ENCODE results near the gene CHRNG.

The CHRNG gene

DNA sequence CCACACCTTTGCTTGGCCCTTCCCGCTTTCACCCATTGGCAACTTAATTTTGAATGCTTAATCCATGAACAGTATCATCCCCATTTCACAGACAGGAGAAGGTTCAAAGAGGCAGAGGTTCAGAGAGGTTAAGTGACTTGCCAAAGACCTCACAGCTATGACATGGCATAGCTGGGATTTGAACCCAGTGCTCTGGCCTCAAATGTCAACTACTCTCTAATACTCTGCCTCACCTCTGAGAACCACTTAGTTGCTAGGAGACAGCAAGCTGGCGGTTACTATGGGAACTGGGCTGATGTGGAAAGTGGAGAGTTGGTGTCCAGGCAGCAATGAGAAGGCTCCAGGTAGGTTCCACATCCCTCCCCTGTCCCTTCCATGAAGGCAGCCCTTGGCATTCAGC, 35.1 kb upstream of the CHRNG start:
- no peak for DNase-seq (ENCODE audit: low read depth, low spot score)

DNA sequence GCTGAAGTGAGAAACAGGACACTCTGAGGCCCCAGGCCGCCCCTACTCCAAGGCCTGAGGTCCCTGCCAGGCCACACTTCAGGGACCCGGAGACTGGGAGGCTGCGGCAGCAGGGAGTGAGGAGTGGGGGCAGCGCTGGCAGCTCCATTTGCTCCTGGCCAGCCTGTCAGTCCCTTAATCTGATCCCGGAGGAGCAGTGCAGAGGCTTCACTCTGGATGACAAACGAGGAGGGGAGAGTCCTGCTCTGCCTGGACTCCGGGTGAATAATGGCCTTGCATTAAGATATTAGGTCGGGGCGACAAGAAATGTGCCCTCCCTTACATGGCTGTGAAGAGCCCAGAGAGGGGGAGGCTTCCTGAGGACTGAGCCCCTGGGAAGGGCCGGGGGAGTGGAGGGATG, 33.6 kb upstream of the CHRNG start:
- DNase-seq (ENCODE audit: low read depth, low spot score): no peak

DNA sequence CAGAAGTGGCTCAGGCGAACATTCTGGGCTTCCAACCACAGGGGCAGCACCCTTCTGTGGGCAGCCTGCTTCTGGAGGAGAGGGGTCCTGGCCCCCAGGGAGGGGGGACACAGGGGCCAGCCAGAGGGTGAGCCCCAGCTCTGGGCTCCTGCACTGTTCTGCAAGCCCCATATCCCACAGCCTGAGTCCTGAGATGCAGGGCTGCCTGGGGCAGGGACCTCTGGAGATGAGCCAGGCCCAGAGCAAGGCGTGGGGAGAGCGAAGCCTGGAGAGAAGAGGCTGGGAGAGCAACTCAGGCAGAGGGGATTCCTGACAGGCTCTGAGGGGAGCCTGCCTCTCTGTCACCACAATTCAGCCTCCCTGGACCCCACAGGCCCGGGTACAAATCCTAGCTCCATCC, 32.8 kb upstream of the CHRNG start:
- DNase-seq (ENCODE audit: low read depth, low spot score): no peak

DNA sequence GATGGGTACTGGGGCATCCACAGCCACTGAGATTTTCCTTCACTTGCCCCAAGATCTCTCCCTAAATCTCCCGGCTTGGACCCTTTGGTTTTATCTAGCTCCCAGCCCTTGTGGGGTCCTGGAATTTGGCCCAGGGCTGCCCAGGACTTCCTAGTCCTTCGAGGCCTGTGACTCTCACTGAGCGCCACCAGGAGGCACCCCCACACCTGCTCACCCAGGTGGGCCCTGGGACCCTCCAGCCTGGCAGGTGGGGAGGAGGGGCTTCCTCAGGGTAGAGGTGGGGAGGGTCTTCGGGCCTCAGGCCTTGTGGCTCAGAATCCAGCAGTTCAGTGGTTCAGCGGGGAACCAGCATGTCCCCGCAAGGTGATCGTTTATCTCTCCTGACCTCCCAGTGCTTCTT, 31.2 kb upstream of the CHRNG start:
- no peak for DNase-seq (ENCODE audit: low read depth, low spot score)

DNA sequence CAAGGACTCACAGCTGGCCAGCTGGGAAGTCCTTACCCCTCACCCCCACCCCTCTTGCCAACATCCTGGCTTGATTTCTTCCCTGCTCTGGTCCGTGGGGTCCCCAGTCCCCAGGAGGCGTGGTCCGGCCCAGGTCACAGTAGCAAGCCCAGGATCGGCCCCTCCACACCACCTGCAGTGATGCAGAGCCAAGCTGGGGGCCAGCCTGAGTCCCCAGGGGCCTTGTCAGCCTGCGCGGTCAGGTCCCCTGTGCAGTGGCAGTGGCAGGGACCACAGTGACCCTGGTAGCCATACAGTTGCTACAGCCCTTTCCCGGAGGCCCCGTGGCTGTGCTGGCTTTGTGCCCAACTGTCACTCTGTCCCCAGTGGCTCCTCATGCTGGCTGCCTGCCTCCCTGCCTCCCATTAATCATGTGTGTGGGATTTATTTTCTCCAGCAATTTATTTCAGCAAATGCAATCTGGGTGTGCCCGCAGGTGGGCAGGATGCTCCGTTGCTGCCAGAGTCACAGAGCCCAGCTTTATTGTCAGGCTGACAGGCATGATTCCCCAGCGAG, 28.1 kb upstream of the CHRNG start:
- DNase-seq (ENCODE audit: low read depth, low spot score): no peak

DNA sequence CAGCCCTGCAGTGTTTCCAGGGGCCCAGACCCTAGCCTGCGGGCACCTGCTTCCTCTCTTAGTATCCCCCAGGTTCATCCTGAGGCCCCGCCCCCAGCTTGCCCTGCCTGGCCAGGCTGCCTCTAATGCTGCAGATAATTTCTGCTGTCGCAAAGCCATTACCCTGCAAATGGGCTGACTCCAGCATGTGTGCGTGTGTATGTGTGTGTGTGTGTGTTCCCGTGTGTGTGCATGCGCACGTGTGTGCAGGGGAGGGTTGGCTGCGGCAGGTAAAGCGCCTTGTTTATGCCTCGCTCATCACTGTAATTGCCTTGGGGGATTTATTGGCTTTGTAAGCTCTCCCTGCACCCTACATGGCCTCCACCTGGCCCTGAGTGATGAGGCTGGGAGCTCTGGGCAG, 26.9 kb upstream of the CHRNG start:
- no peak for DNase-seq (ENCODE audit: low read depth, low spot score)

DNA sequence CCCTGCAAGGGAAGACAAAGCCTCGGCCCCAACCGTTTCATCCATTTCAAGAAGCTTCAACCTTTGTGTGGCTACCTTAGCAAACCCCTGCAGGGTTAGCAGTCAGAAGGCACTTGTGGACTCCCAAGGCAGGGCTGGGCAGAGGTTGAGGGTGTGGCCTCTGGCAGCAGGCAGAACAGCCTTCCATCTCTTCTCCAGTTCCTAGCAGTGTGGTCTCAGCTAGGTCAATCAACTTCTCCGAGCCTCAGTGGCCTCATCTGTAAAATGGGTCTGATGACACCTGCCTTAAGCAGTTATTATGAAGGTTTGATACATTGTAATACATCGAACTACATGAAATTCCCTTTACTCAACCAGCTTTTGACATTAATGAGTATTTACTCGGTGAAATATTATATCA, 26.1 kb upstream of the CHRNG start:
- no peak for DNase-seq (ENCODE audit: low read depth, low spot score)

DNA sequence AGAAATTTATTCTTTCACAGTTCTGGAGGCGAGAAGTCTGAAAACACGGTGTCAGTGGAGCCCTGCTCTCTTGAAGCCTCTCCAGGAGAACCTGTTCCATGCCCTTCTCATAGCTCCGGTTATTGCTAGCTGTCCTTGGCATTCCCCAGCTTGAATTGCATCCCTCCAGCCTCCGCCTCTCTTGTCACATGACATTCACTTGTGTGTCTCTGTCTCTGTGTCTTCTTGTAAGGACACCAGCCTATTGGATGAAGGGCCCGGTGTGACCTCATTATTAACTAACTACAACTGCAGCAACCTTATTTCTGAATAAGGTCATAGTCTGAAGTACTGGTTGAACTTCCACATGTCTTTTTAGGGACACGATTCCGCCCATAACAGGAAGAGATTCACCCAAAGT, 23.9 kb upstream of the CHRNG start:
- DNase-seq (ENCODE audit: low read depth, low spot score): no peak

DNA sequence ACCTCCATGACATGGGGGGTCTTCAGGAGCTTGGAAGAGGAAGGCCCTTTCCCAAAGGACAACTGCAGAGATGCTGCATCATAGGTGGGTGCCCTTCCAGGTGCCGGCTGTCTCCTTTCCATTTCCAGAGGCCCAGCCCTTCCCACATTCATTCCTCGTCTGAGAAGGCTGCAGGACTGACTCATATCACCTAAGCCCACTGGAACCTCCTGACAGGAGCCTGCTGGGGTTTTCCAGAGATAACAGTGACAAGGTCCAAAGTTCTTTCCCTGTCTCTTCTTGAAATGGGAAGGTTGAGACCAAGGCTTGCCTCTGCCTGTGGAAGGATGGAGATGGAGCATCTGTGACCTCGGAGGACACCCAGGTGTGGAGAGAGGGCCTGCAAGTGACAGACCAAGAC, 22.9 kb upstream of the CHRNG start:
- no peak for DNase-seq (ENCODE audit: low read depth, low spot score)

DNA sequence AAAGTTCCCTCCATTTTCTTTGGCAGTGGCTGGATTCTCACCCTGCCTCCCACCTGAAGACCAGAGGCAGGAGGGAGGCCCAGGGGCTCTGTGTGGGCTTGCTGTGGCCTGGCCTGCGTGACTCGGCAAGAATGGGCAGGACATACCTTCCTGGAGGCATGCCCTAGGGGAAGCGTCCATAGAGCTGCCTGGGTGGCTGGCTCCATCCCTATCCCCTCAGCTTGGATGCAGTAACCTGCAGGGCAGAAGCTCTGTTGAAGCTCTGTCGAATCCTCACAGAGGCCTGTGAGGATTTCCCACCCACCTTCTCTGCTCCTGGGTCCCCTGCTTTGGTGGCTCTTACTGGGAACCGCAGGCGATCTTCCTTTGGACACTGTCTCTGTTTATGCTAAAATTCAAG, 20.6 kb upstream of the CHRNG start:
- no peak for DNase-seq (ENCODE audit: low read depth, low spot score)

DNA sequence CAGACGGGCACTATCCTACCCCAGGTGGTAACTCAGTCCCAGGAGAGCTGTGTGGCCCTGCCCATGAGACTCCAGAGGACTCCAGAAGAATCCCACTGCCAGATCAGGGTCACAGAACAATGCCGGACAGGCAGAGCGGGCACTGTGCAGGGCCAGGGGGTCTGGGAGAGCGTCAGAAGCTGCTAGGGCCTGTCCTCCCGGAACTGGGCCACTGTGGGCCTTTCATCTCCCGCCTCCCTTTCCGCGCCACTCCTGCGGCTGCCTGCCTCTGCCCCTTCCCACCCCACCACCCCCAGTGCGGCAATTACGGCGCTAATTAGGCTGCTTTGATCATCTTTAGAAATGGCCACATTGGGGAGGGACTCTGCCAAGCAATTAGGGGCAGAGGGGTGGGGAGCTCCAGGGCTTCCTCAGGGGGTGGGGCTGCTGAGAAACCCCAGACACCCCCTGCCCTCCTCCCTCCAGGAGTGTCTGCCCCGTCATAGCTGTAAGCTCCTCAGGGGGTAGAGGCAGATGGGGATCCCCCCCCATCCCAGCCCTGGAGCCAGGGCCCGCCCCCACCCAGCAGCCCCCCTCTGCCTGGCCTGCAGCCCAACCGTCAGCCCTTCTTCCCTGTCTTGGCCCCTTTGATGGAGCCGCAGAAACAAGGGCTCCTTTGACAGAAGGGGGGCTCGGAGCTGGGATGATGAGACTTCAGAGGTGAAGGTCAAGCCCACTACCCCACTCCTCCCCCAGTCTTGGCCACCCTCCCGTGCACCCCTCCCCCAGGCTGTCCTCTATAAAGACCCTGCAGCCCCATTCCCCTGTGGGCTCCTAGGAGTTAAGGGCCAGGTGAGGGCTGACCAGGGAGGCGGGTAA, 19.7 kb upstream of the CHRNG start, which contains the start of gene PRSS56:
TSS of gene PRSS56 (plus strand) at position 808 of the 858 bp plus-strand sequence. CDS start 211 bp downstream, outside the sequence.
- DNase-seq (ENCODE audit: low read depth, low spot score): no peak

DNA sequence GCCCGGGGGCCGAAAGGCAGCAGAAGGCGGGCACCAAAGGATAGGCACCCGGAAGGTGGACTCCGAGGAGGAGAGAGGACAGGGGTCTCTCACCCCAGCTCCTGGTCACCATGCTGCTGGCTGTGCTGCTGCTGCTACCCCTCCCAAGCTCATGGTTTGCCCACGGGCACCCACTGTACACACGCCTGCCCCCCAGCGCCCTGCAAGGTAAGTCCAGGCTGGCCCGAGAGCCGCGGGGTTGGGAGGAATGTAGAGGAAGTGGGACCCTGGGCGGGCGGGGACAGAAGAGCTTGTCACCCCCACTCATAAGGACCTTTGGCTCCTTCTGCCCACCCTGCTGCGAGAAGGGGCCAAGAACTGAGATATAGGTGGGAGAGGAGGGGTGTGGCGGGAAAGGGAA, 19.0 kb upstream of the CHRNG start:
- no peak for DNase-seq (ENCODE audit: low read depth, low spot score)

DNA sequence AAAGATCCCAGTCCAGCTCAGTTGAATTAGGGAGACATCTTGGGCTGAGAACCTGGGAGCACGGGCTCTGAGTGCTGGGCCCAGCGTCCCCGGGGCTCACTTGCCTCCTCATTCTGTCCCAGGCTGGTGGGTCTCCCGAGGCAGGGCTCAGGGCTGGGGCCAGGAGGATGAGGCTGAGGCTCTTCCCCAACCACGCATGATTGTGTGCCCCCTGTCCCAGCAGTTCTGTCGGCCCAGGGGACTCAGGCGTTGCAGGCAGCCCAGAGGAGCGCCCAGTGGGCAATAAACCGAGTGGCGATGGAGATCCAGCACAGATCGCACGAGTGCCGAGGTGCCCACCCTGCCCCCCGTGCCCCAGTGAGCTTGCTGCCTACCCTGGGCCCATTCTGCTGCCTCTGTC, 18.4 kb upstream of the CHRNG start:
- DNase-seq (ENCODE audit: low read depth, low spot score): no peak

DNA sequence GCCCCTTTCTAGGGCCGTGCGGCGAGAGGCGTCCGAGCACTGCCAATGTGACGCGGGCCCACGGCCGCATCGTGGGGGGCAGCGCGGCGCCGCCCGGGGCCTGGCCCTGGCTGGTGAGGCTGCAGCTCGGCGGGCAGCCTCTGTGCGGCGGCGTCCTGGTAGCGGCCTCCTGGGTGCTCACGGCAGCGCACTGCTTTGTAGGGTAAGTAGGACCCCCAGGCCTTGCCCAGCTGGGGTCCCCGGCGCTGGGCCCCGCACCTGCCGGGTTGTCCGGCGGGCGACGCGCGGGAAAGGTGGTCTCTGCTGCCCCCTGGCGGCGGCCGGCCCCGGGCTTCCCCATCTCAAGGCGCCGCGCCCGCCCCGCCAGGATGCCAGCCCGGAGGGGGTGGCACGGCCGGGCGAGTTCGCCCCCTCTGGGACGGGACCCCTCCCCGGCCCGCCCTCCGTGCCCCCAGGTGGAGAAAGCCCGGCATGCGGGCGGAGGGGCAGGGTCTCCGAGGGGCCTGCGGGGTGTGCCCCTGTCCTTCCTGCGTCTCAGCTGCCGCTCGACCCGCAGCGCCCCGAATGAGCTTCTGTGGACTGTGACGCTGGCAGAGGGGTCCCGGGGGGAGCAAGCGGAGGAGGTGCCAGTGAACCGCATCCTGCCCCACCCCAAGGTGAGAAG, 17.4 kb upstream of the CHRNG start:
- no peak for DNase-seq (ENCODE audit: low read depth, low spot score)

DNA sequence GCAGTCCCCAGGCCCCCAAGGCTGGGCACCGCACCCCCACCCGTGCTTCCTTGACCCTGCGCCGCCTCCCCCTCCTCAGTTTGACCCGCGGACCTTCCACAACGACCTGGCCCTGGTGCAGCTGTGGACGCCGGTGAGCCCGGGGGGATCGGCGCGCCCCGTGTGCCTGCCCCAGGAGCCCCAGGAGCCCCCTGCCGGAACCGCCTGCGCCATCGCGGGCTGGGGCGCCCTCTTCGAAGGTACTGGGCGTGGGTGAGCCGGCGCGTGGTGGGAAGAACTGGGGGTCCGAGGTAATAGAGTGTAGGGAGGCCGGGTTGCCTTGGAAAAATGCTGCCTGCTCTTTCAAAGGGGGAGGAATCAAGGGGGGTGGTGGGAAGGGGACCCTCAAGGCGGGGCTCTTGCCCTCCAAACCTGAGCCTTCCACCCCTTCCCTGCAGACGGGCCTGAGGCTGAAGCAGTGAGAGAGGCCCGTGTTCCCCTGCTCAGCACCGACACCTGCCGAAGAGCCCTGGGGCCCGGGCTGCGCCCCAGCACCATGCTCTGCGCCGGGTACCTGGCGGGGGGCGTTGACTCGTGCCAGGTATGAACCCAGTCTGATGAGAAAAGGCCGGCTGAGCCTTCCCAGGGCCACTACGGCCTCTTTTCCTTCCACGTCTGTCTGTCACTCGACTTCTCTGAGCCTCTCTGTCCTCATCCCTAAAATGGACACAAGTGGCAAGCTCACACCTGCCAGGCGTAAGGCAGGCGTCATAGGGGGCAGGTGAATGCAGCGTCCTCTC, 16.7 kb upstream of the CHRNG start:
- DNase-seq (ENCODE audit: low read depth, low spot score): no peak

DNA sequence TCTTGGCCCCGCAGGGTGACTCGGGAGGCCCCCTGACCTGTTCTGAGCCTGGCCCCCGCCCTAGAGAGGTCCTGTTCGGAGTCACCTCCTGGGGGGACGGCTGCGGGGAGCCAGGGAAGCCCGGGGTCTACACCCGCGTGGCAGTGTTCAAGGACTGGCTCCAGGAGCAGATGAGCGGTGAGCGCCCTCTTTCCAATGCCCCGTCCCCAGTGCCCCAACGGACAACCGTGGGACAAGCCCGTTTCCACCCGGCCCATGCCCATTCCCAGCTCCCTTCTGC, 16.1 kb upstream of the CHRNG start:
- DNase-seq (ENCODE audit: low read depth, low spot score): no peak

DNA sequence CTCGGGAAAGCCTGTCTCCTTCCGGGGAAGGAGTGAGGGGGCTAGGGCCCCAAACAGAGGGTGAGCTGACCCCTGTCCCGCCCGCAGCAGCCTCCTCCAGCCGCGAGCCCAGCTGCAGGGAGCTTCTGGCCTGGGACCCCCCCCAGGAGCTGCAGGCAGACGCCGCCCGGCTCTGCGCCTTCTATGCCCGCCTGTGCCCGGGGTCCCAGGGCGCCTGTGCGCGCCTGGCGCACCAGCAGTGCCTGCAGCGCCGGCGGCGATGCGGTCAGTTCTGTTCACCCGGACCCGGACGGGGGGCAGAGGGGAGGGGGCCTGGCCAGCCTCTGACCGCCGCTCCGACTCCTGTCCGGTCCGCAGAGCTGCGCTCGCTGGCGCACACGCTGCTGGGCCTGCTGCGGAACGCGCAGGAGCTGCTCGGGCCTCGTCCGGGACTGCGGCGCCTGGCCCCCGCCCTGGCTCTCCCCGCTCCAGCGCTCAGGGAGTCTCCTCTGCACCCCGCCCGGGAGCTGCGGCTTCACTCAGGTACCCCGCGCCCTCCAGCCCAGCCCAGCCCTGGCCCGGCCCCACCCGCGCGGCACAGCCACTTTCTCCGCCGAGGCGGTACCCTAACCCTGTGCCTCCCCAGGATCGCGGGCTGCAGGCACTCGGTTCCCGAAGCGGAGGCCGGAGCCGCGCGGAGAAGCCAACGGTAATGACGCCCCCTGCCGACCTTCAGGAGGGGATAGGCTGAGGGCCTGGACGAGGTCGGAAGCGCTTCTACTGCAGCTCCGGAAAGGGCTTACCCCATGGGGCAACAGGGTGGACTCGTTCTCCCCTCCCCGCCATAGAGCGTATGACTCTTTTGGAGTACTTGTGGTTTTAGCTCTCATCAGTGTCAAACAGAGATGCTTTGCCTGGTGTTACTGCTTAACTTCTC, 15.6 kb upstream of the CHRNG start:
- no peak for DNase-seq (ENCODE audit: low read depth, low spot score)

DNA sequence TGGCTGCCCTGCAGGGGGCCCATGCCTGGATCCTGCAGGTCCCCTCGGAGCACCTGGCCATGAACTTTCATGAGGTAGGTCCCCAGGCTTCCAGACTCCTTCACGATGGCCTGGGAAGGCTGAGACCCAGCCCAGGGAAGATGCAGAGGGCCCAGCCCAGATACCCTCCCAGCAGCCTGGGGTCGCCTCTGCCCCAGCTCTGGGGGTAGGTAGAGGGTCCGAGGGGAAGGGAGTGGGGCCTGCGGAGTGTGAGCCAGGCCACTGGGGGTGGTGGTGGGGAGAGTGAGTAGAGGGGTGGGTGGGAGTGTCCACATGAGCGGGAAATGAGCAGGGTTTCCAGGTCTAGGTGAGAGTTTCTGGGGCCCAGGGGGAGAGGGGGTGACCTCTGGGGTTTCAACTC, 14.7 kb upstream of the CHRNG start:
- no peak for DNase-seq (ENCODE audit: low read depth, low spot score)

DNA sequence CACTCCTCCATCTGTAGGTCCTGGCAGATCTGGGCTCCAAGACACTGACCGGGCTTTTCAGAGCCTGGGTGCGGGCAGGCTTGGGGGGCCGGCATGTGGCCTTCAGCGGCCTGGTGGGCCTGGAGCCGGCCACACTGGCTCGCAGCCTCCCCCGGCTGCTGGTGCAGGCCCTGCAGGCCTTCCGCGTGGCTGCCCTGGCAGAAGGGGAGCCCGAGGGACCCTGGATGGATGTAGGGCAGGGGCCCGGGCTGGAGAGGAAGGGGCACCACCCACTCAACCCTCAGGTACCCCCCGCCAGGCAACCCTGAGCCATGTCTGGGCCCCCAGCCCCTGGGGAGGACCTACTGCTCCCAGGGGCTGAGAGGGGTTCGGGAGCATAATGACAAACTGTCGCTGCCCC, 14.3 kb upstream of the CHRNG start:
- no peak for DNase-seq (ENCODE audit: low read depth, low spot score)

DNA sequence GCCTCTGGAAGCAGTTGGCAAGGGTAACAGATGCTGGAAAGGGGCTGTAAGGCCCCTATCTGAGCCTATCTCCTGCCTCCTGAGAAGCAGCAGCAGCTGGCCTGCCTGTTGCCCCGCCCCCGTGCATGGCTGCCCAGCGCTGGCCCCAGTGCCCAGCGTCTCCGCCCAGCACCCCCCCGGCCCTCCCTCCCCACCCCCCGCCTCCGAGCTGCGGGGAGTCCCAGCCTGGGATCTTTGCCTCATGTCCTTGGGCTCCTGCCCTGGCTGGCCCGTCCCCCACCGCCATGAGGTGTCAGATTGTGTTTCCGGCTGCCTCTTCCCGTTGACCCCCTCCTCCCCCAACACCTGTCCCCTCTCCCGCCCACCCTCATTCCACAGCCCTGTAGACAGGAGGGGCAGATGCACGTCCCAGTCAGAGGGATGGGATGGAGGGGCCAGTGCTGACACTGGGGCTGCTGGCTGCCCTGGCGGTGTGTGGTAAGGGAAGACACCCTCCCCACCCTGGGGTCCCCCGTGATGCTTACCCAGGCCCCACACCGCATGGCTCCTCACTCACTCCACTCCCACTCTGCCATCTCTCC, 13.6 kb upstream of the CHRNG start, which contains the start of gene CHRND:
TSS of gene CHRND (plus strand) at position 370 of the 581 bp plus-strand sequence. CDS start at position 426, 56 bp downstream.
- no peak for DNase-seq (ENCODE audit: low read depth, low spot score)
